ENCODE measurements around the gene LGALS8.

The LGALS8 gene

GRCh38 chr1:236526079-236526478 is 2.3 kb downstream of the LGALS8 start:
- in situ Hi-C loops (cut with MboI; ENCODE audit: low pct_unique_long_range_greater_than_20kb, low sequenced_read_pairs, unreplicated experiment), result no loop called here
- TF ChIP-seq CTCF (IDR thresholded peaks at IDR 0.05; ENCODE audit: extremely low read depth, insufficient read depth, missing control alignments), result no peak
- no peak for DNase-seq (ENCODE audit: low spot score)

- TF ChIP-seq CTCF (IDR thresholded peaks at IDR 0.05; ENCODE audit: extremely low read depth, insufficient read depth, missing control alignments), result no peak
- in situ Hi-C loops (cut with MboI; ENCODE audit: low pct_unique_long_range_greater_than_20kb, low sequenced_read_pairs, unreplicated experiment), result no loop called here
- no peak for DNase-seq (ENCODE audit: low spot score)
Observed at GRCh38 chr1:236530286-236530685, 6.5 kb downstream of the LGALS8 start.

GRCh38 chr1:236530959-236531358 is 7.2 kb downstream of the LGALS8 start:
- in situ Hi-C loops (cut with MboI; ENCODE audit: low pct_unique_long_range_greater_than_20kb, low sequenced_read_pairs, unreplicated experiment), result no loop called here
- no peak for TF ChIP-seq CTCF (IDR thresholded peaks at IDR 0.05; ENCODE audit: extremely low read depth, insufficient read depth, missing control alignments)

GRCh38 chr1:236532850-236533249 is 9.1 kb downstream of the LGALS8 start:
- no peak for DNase-seq (ENCODE audit: low spot score)
- TF ChIP-seq CTCF (IDR thresholded peaks at IDR 0.05; ENCODE audit: extremely low read depth, insufficient read depth, missing control alignments), result no peak
- in situ Hi-C loops (cut with MboI; ENCODE audit: low pct_unique_long_range_greater_than_20kb, low sequenced_read_pairs, unreplicated experiment), result no loop called here

More at GRCh38 chr1:236530959-236531358, 7.2 kb downstream of the LGALS8 start:
- DNase-seq (ENCODE audit: low spot score), result no peak

GRCh38 chr1:236534151-236534651 is 10.4 kb downstream of the LGALS8 start:
- in situ Hi-C loops (cut with MboI; ENCODE audit: low pct_unique_long_range_greater_than_20kb, low sequenced_read_pairs, unreplicated experiment), result no loop called here
- DNase-seq (ENCODE audit: low spot score), result no peak

GRCh38 chr1:236535190-236535589 is 11.4 kb downstream of the LGALS8 start:
- no peak for DNase-seq (ENCODE audit: low spot score)
- in situ Hi-C loops (cut with MboI; ENCODE audit: low pct_unique_long_range_greater_than_20kb, low sequenced_read_pairs, unreplicated experiment), result no loop called here
- TF ChIP-seq CTCF (IDR thresholded peaks at IDR 0.05; ENCODE audit: extremely low read depth, insufficient read depth, missing control alignments), result no peak

More at GRCh38 chr1:236534151-236534651, 10.4 kb downstream of the LGALS8 start:
- no peak for TF ChIP-seq CTCF (IDR thresholded peaks at IDR 0.05; ENCODE audit: extremely low read depth, insufficient read depth, missing control alignments)
